Breast epithelium (tissue), 4 donors: ENCODE measurements around the gene OR4D5. TPM values are rescaled to one million over a fixed set of nuclear protein-coding genes. Genes with fewer than 3 reads are reported as not detected.

Source experiments
- DNase-seq, 2 donors: peaks; one replicate each; pipeline ENCODE4 v3.0.0-alpha.2; 2019; ENCODE audit warnings: low spot score in 2 of 2
- H3K27ac ChIP-seq, 2 donors: fragments of 200-600 bp; sonication (generic) in 1 of 2; one replicate each; pipeline ENCODE4 v1.5.1; 2016 to 2019; ENCODE audit warnings: mild to moderate bottlenecking in 1 of 2
- H3K27me3 ChIP-seq, 2 donors: fragments of 200-600 bp; sonication (generic) in 1 of 2; one replicate each; pipeline versions ENCODE4 v1.5.1 to v1.6.0; 2017 to 2019; ENCODE audit warnings: control low read depth in 1 of 2, mild to moderate bottlenecking in 1 of 2
- H3K36me3 ChIP-seq: fragments of 200-600 bp; one replicate; pipeline ENCODE4 v1.5.1; 2019
- H3K4me1 ChIP-seq, 2 donors: fragments of 200-600 bp; sonication (generic); one replicate each; pipeline ENCODE4 v1.5.1; 2016 to 2019; ENCODE audit warnings: control low read depth in 1 of 2
- H3K4me3 ChIP-seq, 3 donors: fragments of 200-600 bp; sonication (generic); 1 replicate in 2 of 3; 2 replicates in 1 of 3; pipeline ENCODE4 v1.5.1; 2016 to 2019; ENCODE audit warnings: mild to moderate bottlenecking in 3 of 3, moderate library complexity in 2 of 3
- H3K9me3 ChIP-seq, 2 donors: fragments of 200-600 bp; sonication (generic) in 1 of 2; one replicate each; pipeline ENCODE4 v1.5.1; 2016 to 2019; ENCODE audit warnings: control low read depth in 1 of 2
- POLR2A ChIP-seq: fragments of 450-650 bp; IDR thresholded peaks from one replicate; pipeline ENCODE4 v1.6.1; 2016; ENCODE audit warnings: antibody characterized with exemption, mild to moderate bottlenecking, moderate library complexity
- POLR2AphosphoS5 ChIP-seq, 3 donors: sonication (generic); formaldehyde crosslinking; IDR thresholded peaks; one replicate each; pipeline ENCODE4 v1.6.1; 2017; ENCODE audit warnings: antibody characterized with exemption in 3 of 3
- intact Hi-C: fragments of 100-400 bp; cut with DNase I; formaldehyde crosslinking; loops from one replicate; pipeline ENCODE4 v1.15.1; 2023; ENCODE audit warnings: low total_unique reads
- total RNA-seq, 3 donors: library from RNA; depleted of rRNA; stranded (reverse); fragments of >200 nt; gene quantifications; one replicate each; pipeline ENCODE4 v1.1.0, GENCODE V29; 2016
- TF ChIP-seq, protein P1 (sequence below), 3 donors: fragments of 450-650 bp; IDR thresholded peaks; one replicate each; pipeline ENCODE4 v1.5.1; 2016 to 2017; ENCODE audit warnings: antibody characterized with exemption in 3 of 3, mild to moderate bottlenecking in 3 of 3, moderate library complexity in 3 of 3

OR4D5 gene
- total RNA-seq, 3 donors from 2014 or later, result not detected

DNA sequence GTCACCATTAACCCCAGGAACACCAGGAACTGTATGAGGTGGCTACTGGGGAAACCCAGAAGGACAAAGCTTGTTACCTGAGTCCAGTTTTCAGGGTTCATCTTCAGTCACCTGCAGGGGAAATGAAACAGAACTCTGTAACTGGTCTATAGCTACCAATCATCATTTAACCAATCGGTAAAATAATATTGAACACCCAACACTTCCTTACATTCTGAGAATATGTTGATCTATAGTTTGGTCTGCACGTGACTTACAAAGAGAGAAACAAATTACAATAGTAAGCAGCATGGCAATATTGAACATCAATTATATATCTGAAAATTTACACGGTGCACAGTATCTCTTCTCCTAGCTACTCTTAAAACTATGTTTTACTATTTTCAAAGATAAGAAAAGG is 4.3 kb downstream of the OR4D5 start, which contains the start of gene OR6T1:
Gene OR6T1, minus strand, starts transcription at position 101 of the 400 bp plus-strand sequence. Its CDS starts 0 bp downstream, at position 101.
- Histone ChIP-seq H3K4me3 (no peak within 1 kb of the TSS), H3K27ac (no peak within 1 kb of the TSS), H3K27me3 (no peaks in the 10 kb centered on the region), H3K4me1 (no peaks in the 10 kb centered on the region), H3K36me3 (no peaks in the 10 kb centered on the region), H3K9me3 (no peaks in the 10 kb centered on the region)
- no peak for DNase-seq
- intact Hi-C loops, result no loop called here
- no peak for TF ChIP-seq POLR2AphosphoS5 (IDR thresholded peaks at IDR 0.05)
- no peak for TF ChIP-seq POLR2A
- TF ChIP-seq, protein P1, sequence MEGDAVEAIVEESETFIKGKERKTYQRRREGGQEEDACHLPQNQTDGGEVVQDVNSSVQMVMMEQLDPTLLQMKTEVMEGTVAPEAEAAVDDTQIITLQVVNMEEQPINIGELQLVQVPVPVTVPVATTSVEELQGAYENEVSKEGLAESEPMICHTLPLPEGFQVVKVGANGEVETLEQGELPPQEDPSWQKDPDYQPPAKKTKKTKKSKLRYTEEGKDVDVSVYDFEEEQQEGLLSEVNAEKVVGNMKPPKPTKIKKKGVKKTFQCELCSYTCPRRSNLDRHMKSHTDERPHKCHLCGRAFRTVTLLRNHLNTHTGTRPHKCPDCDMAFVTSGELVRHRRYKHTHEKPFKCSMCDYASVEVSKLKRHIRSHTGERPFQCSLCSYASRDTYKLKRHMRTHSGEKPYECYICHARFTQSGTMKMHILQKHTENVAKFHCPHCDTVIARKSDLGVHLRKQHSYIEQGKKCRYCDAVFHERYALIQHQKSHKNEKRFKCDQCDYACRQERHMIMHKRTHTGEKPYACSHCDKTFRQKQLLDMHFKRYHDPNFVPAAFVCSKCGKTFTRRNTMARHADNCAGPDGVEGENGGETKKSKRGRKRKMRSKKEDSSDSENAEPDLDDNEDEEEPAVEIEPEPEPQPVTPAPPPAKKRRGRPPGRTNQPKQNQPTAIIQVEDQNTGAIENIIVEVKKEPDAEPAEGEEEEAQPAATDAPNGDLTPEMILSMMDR (IDR thresholded peaks at IDR 0.05), result no peak

DNA sequence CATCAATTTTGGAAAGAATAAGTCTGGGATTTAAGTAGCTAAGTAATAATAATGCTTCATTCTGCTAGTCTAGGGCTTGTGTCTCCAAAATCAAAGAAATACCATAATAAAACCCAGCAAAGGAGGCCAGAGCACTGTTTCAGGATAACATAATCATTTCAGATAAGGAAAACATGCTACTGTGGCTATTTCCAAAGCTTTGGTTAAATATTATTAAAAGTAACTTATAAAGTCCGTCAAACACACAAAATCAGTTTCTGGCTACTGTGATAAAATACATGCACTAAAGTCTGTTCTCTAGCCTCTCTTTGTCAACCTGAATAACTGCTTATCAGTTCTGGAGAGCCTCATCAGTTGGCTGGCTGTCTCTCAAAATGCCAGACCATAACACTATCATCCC is 5.7 kb downstream of the OR4D5 start:
- H3K36me3 ChIP-seq, result no peaks in the 10 kb centered on the region
- DNase-seq, result no peak
- H3K27me3 ChIP-seq, result no peaks in the 10 kb centered on the region
- intact Hi-C loops, result no loop called here
- TF ChIP-seq, protein P1 (IDR thresholded peaks at IDR 0.05), result no peak
- no peak for TF ChIP-seq POLR2A
- no peak for TF ChIP-seq POLR2AphosphoS5 (IDR thresholded peaks at IDR 0.05)
- no peak overlapping the region for H3K27ac ChIP-seq
- no peaks in the 10 kb centered on the region for H3K9me3 ChIP-seq
- H3K4me1 ChIP-seq, result no peaks in the 10 kb centered on the region
- H3K4me3 ChIP-seq, result no peak overlapping the region

DNA sequence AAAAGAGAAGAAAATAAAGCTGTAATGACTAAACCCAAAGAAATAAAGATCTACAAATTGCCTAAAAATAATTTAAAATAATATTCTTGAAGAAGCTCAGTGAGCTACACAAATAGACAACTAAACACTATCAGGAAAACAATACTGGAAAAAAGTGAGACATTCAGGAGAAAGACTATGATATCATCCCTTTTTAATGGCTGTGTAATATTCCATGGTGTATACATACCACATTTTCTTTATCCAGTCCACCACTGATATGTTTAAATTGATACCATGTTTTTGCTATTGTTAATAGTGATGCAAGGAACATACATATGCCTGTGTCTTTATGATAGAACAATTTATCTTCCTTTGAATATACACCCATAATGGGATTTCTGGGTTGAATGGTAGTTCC is 17.3 kb downstream of the OR4D5 start:
- TF ChIP-seq, protein P1 (IDR thresholded peaks at IDR 0.05), result no peak
- TF ChIP-seq POLR2A (no peak), POLR2AphosphoS5 (IDR thresholded peaks at IDR 0.05) (no peak)
- no peak for DNase-seq
- peaks cover 0 to 10% of the 10 kb centered on the region in 2 donors for H3K9me3 ChIP-seq
- no peak overlapping the region for H3K27ac ChIP-seq
- intact Hi-C loops, result no loop called here
- no peaks in the 10 kb centered on the region for H3K27me3 ChIP-seq
- H3K4me1 ChIP-seq, result no peaks in the 10 kb centered on the region
- no peak overlapping the region for H3K4me3 ChIP-seq
- H3K36me3 ChIP-seq, result no peaks in the 10 kb centered on the region

DNA sequence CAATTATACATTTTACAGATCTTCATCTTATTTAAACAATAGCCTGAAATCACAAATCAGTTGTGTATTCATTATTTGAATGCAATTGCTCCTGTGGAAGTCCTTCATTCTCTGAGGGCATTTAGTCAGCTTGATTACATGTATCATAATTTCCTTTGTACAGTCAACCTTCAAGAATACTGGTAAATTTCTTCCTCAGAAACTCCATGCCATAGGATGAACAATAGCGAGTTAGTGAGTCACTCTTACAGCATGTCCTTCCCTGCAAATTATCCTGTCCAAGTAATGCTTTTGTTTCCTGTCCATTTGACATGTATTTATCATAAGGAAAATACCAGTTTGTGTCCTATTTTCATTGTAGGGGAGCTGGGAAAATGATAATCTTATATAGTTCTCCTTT is 34.4 kb downstream of the OR4D5 start:
- intact Hi-C loops, result loop anchor here (2.0 kb wide), 1 partner anchor 65 kb away; no protein-coding TSS in a partner anchor
- TF ChIP-seq POLR2A (no peak), POLR2AphosphoS5 (IDR thresholded peaks at IDR 0.05) (no peak)
- TF ChIP-seq, protein P1 (IDR thresholded peaks at IDR 0.05), result no peak
- no peaks in the 10 kb centered on the region for H3K4me1 ChIP-seq
- H3K4me3 ChIP-seq, result no peak overlapping the region
- H3K27me3 ChIP-seq, result no peaks in the 10 kb centered on the region
- no peak for DNase-seq
- no peaks in the 10 kb centered on the region for H3K36me3 ChIP-seq
- H3K27ac ChIP-seq, result no peak overlapping the region
- H3K9me3 ChIP-seq, result peaks cover 0 to 4% of the 10 kb centered on the region in 2 donors

DNA sequence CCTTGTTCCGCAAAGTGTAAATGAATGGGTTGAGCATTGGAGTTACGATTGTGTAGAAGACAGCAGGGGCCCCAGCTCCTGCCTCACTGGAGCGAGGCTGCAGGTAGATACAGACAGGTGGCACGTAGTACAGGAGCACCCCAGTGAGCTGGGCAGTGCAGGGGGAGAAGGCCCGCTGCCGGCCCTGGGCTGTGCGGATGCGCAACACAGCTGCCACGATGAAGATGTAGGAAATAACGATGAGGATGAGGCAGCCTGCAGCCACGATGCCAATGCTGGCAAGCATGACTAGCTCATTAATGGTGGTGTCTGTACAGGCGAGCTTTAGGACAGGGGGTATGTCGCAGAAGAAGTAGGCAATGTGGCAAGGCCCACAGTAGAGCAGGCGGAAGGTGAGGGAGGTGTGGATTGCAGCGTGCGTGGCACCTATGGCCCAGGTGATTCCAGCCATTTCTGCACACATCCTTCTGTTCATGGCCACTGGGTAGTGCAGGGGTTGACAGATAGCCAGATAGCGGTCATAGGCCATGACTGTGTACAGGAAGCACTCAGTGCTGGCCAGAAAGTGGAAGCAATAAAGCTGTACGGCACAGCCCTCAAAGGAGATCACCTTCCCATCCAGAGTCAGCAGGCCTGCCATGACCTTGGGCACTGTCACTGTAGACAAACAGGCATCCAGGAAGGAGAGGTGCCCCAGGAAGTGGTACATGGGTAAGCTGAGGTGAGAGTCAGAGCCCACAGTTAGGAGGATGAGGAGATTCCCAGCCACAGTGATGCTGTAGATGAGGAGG is 37.5 kb downstream of the OR4D5 start:
- intact Hi-C loops, result no loop called here
- Histone ChIP-seq H3K27ac (no peak overlapping the region), H3K27me3 (no peaks in the 10 kb centered on the region), H3K4me3 (no peak overlapping the region), H3K36me3 (no peaks in the 10 kb centered on the region), H3K4me1 (no peaks in the 10 kb centered on the region), H3K9me3 (no peaks in the 10 kb centered on the region)
- DNase-seq, result no peak
- TF ChIP-seq POLR2AphosphoS5 (IDR thresholded peaks at IDR 0.05), result no peak
- TF ChIP-seq POLR2A, result no peak
- TF ChIP-seq, protein P1 (IDR thresholded peaks at IDR 0.05), result no peak
